ENCODE results near the gene MTHFD2L. TPM values are rescaled to one million over a fixed set of nuclear protein-coding genes. Genes with fewer than 3 reads are reported as not detected.
A peak's percentile ranks its signal among the peaks of the same experiment; 100 is the strongest.

The MTHFD2L gene
- total RNA-seq, 1 donor from 2014 or later: 11.0 TPM

- H3K4me3 ChIP-seq: no peak overlapping the region
- no peaks in the 10 kb centered on the region for H3K36me3 ChIP-seq
- ATAC-seq (peak; percentile 23 to 24), DNase-seq (no peak)
- no peaks in the 10 kb centered on the region for H3K4me1 ChIP-seq
- H3K27ac ChIP-seq: no peak overlapping the region
- TF ChIP-seq CTCF (IDR thresholded peaks at IDR 0.05): no peak
- H3K27me3 ChIP-seq (ENCODE audit: low read depth): no peaks in the 10 kb centered on the region
- H3K9me3 ChIP-seq: no peaks in the 10 kb centered on the region
- intact Hi-C loops (cut with DNase I): no loop called here
Observed at GRCh38 chr4:74166818-74167217, 8.9 kb downstream of the MTHFD2L start.

GRCh38 chr4:74167585-74167984 lies 9.7 kb downstream of the MTHFD2L start:
- no peak for DNase-seq
- Histone ChIP-seq H3K9me3 (no peaks in the 10 kb centered on the region), H3K27me3 (ENCODE audit: low read depth) (no peaks in the 10 kb centered on the region), H3K4me1 (no peaks in the 10 kb centered on the region), H3K36me3 (no peaks in the 10 kb centered on the region), H3K27ac (no peak overlapping the region), H3K4me3 (no peak overlapping the region)
- no peak for ATAC-seq
- intact Hi-C loops (cut with DNase I): no loop called here
- no peak for TF ChIP-seq CTCF (IDR thresholded peaks at IDR 0.05)

GRCh38 chr4:74168841-74169240 lies 10.9 kb downstream of the MTHFD2L start:
- ATAC-seq (no peak), DNase-seq (no peak)
- H3K9me3 ChIP-seq: no peaks in the 10 kb centered on the region
- no peaks in the 10 kb centered on the region for H3K27me3 ChIP-seq (ENCODE audit: low read depth)
- TF ChIP-seq CTCF (IDR thresholded peaks at IDR 0.05): no peak
- intact Hi-C loops (cut with DNase I): no loop called here
- no peaks in the 10 kb centered on the region for H3K36me3 ChIP-seq
- no peaks in the 10 kb centered on the region for H3K4me1 ChIP-seq
- H3K4me3 ChIP-seq: no peak overlapping the region
- no peak overlapping the region for H3K27ac ChIP-seq

GRCh38 chr4:74173321-74173720 lies 15.4 kb downstream of the MTHFD2L start:
- DNase-seq: no peak
- Histone ChIP-seq H3K9me3 (no peaks in the 10 kb centered on the region), H3K4me3 (no peak overlapping the region), H3K27ac (no peak overlapping the region), H3K27me3 (ENCODE audit: low read depth) (no peaks in the 10 kb centered on the region), H3K36me3 (no peaks in the 10 kb centered on the region), H3K4me1 (no peaks in the 10 kb centered on the region)
- ATAC-seq: no peak
- TF ChIP-seq CTCF (IDR thresholded peaks at IDR 0.05): no peak
- intact Hi-C loops (cut with DNase I): no loop called here

- Histone ChIP-seq H3K36me3 (no peaks in the 10 kb centered on the region), H3K27me3 (ENCODE audit: low read depth) (no peaks in the 10 kb centered on the region), H3K4me1 (no peaks in the 10 kb centered on the region), H3K9me3 (no peaks in the 10 kb centered on the region), H3K4me3 (no peak overlapping the region), H3K27ac (no peak overlapping the region)
- DNase-seq (no peak), ATAC-seq (no peak)
- intact Hi-C loops (cut with DNase I): no loop called here
- TF ChIP-seq CTCF (IDR thresholded peaks at IDR 0.05): no peak
Observed at GRCh38 chr4:74174421-74174820, 16.5 kb downstream of the MTHFD2L start.

GRCh38 chr4:74174941-74175340 lies 17.0 kb downstream of the MTHFD2L start:
- TF ChIP-seq CTCF (IDR thresholded peaks at IDR 0.05): no peak
- Histone ChIP-seq H3K27ac (no peak overlapping the region), H3K27me3 (ENCODE audit: low read depth) (no peaks in the 10 kb centered on the region), H3K4me1 (no peaks in the 10 kb centered on the region), H3K9me3 (no peaks in the 10 kb centered on the region), H3K4me3 (no peak overlapping the region), H3K36me3 (no peaks in the 10 kb centered on the region)
- no peak for ATAC-seq
- intact Hi-C loops (cut with DNase I): no loop called here
- DNase-seq: no peak

Data from lower lobe of right lung (tissue), 2 donors.